Measurements from ENCODE around the gene ATOH7. TPM values are rescaled to one million over a fixed set of nuclear protein-coding genes. Genes with fewer than 3 reads are reported as not detected.

The ATOH7 gene
- total RNA-seq, 1 experiment from 2014 or later, result not detected

GRCh38 chr10:68253346-68253745 lies 21.4 kb upstream of the ATOH7 start:
- H3K27me3 ChIP-seq (ENCODE audit: insufficient read depth, low read depth), result no peaks in the 10 kb centered on the region
- no peaks in the 10 kb centered on the region for H3K4me1 ChIP-seq (replicated peaks; ENCODE audit: insufficient read depth)
- H3K9me2 ChIP-seq (ENCODE audit: insufficient read depth), result no peaks in the 10 kb centered on the region
- CTCF ChIA-PET, result no interaction called here
- H3K36me3 ChIP-seq (ENCODE audit: low read depth), result no peaks in the 10 kb centered on the region
- H3F3A ChIP-seq (ENCODE audit: insufficient read depth, low read depth), result no peaks in the 10 kb centered on the region
- POLR2A ChIA-PET (ENCODE audit: unreplicated experiment), result no interaction called here
- H4K20me1 ChIP-seq (ENCODE audit: insufficient read depth), result no peaks in the 10 kb centered on the region
- no peaks in the 10 kb centered on the region for H3K79me2 ChIP-seq (ENCODE audit: low read depth)
- TF ChIP-seq CTCF (conservative IDR thresholded peaks at IDR 0.05) (no peak), EZH2 (IDR thresholded peaks at IDR 0.05; ENCODE audit: low read depth) (no peak)
- no peak overlapping the region for H3K27ac ChIP-seq
- H3K4me2 ChIP-seq, result no peak overlapping the region
- no peak for DNase-seq
- no peak overlapping the region for H2AFZ ChIP-seq
- BruUV-seq (replicated peaks), result no TSS peak
- intact Hi-C loops (cut with micrococcal nuclease; ENCODE audit: unreplicated experiment), result no loop called here
- no peak overlapping the region for H3K4me3 ChIP-seq
- H3K9me3 ChIP-seq (ENCODE audit: insufficient read depth, low read depth), result no peaks in the 10 kb centered on the region

GRCh38 chr10:68251625-68252495 lies 19.9 kb upstream of the ATOH7 start:
- POLR2A ChIA-PET (ENCODE audit: unreplicated experiment), result interaction anchor here (0.7 kb wide), 1 partner anchor 19 kb away, joined by 4 read pairs; no protein-coding TSS in a partner anchor
- BruUV-seq (replicated peaks), result no TSS peak
- H3K36me3 ChIP-seq (ENCODE audit: low read depth), result no peaks in the 10 kb centered on the region

GRCh38 chr10:68251151-68251550 lies 19.2 kb upstream of the ATOH7 start:
- CTCF ChIA-PET, result no interaction called here
- Histone ChIP-seq H3K27ac (no peak overlapping the region), H3K36me3 (ENCODE audit: low read depth) (no peaks in the 10 kb centered on the region), H3K27me3 (ENCODE audit: insufficient read depth, low read depth) (no peaks in the 10 kb centered on the region), H3K9me3 (ENCODE audit: insufficient read depth, low read depth) (no peaks in the 10 kb centered on the region), H3F3A (ENCODE audit: insufficient read depth, low read depth) (no peaks in the 10 kb centered on the region), H3K79me2 (ENCODE audit: low read depth) (no peaks in the 10 kb centered on the region), H4K20me1 (ENCODE audit: insufficient read depth) (no peaks in the 10 kb centered on the region), H3K4me1 (replicated peaks; ENCODE audit: insufficient read depth) (no peaks in the 10 kb centered on the region), H3K9me2 (ENCODE audit: insufficient read depth) (no peaks in the 10 kb centered on the region), H2AFZ (no peak overlapping the region), H3K4me3 (no peak overlapping the region), H3K4me2 (no peak overlapping the region)
- POLR2A ChIA-PET (ENCODE audit: unreplicated experiment), result interaction anchor here (0.7 kb wide), 1 partner anchor 20 kb away, joined by 4 read pairs; no protein-coding TSS in a partner anchor
- no peak for DNase-seq
- BruUV-seq (replicated peaks), result no TSS peak
- no peak for TF ChIP-seq CTCF (conservative IDR thresholded peaks at IDR 0.05)
- no peak for TF ChIP-seq EZH2 (IDR thresholded peaks at IDR 0.05; ENCODE audit: low read depth)
- intact Hi-C loops (cut with micrococcal nuclease; ENCODE audit: unreplicated experiment), result no loop called here

More at GRCh38 chr10:68251625-68252495, 19.9 kb upstream of the ATOH7 start:
- no peak for DNase-seq
- no peaks in the 10 kb centered on the region for H3K27me3 ChIP-seq (ENCODE audit: insufficient read depth, low read depth)
- CTCF ChIA-PET, result no interaction called here
- no peak overlapping the region for H3K4me2 ChIP-seq
- TF ChIP-seq EZH2 (IDR thresholded peaks at IDR 0.05; ENCODE audit: low read depth) (no peak), CTCF (conservative IDR thresholded peaks at IDR 0.05) (no peak)
- intact Hi-C loops (cut with micrococcal nuclease; ENCODE audit: unreplicated experiment), result no loop called here
- no peaks in the 10 kb centered on the region for H3K79me2 ChIP-seq (ENCODE audit: low read depth)
- H4K20me1 ChIP-seq (ENCODE audit: insufficient read depth), result no peaks in the 10 kb centered on the region
- H3K27ac ChIP-seq, result no peak overlapping the region
- no peaks in the 10 kb centered on the region for H3K9me2 ChIP-seq (ENCODE audit: insufficient read depth)
- H3F3A ChIP-seq (ENCODE audit: insufficient read depth, low read depth), result no peaks in the 10 kb centered on the region
- no peaks in the 10 kb centered on the region for H3K9me3 ChIP-seq (ENCODE audit: insufficient read depth, low read depth)
- H3K4me1 ChIP-seq (replicated peaks; ENCODE audit: insufficient read depth), result no peaks in the 10 kb centered on the region
- H3K4me3 ChIP-seq, result no peak overlapping the region
- no peak overlapping the region for H2AFZ ChIP-seq

All from PC-9 (cell line).